Calu3 (cell line): ENCODE measurements around the gene FOXA2. TPM values are rescaled to one million over a fixed set of nuclear protein-coding genes. Genes with fewer than 3 reads are reported as not detected.

ENCODE experiments used
- BruUV-seq: library from RNA; stranded (reverse); fragments of 400-500 nt; replicated peaks from 2 replicates; lab custom pipeline; 2021; lab: Mats Ljungman, UMichigan
- CTCF ChIA-PET: fragments of 300-600 bp; sonication (Branson Sonifier 250); formaldehyde crosslinking; loops from one replicate; lab custom pipeline; 2022; ENCODE audit warnings: antibody characterized with exemption; lab: Charles Lee
- DNase-seq: peaks from one replicate; pipeline ENCODE4 v3.0.0; 2022
- H3K27ac Mint-ChIP-seq: one replicate; pipeline ENCODE4 v1.8.0; 2022; ENCODE audit warnings: mixed read lengths; ENCODE audit not compliant: unreplicated experiment
- H3K27me3 Mint-ChIP-seq: one replicate; pipeline ENCODE4 v1.8.0; 2022; ENCODE audit warnings: mixed read lengths; ENCODE audit not compliant: unreplicated experiment
- H3K36me3 Mint-ChIP-seq: one replicate; pipeline ENCODE4 v1.8.0; 2022; ENCODE audit warnings: mild to moderate bottlenecking, moderate library complexity, mixed read lengths; ENCODE audit not compliant: insufficient read depth, unreplicated experiment
- H3K4me1 Mint-ChIP-seq: one replicate; pipeline ENCODE4 v1.8.0; 2022; ENCODE audit warnings: mild to moderate bottlenecking, low read depth, mixed read lengths; ENCODE audit not compliant: unreplicated experiment
- H3K4me3 Mint-ChIP-seq: one replicate; pipeline ENCODE4 v1.8.0; 2022; ENCODE audit warnings: mild to moderate bottlenecking, low read depth, moderate library complexity, mixed read lengths; ENCODE audit not compliant: unreplicated experiment
- H3K9me3 Mint-ChIP-seq: one replicate; pipeline ENCODE4 v1.8.0; 2022; ENCODE audit warnings: low read depth, mixed read lengths; ENCODE audit not compliant: unreplicated experiment
- intact Hi-C: fragments of 100-400 bp; cut with micrococcal nuclease; formaldehyde crosslinking; loops from one replicate; pipeline ENCODE4 v1.10.0; 2022; ENCODE audit not compliant: unreplicated experiment
- total RNA-seq: library from RNA; stranded (reverse); gene quantifications from 2 replicates; pipeline ENCODE4 v1.2.3, GENCODE V29; 2022
- TF ChIP-seq, protein P1 (sequence below): fragments of 200-600 bp; IDR thresholded peaks from one replicate; pipeline ENCODE4 v1.8.0; 2022; ENCODE audit warnings: antibody characterized with exemption; ENCODE audit not compliant: unreplicated experiment

FOXA2 gene
- total RNA-seq, 1 experiment from 2014 or later, result 1.1 TPM

DNA sequence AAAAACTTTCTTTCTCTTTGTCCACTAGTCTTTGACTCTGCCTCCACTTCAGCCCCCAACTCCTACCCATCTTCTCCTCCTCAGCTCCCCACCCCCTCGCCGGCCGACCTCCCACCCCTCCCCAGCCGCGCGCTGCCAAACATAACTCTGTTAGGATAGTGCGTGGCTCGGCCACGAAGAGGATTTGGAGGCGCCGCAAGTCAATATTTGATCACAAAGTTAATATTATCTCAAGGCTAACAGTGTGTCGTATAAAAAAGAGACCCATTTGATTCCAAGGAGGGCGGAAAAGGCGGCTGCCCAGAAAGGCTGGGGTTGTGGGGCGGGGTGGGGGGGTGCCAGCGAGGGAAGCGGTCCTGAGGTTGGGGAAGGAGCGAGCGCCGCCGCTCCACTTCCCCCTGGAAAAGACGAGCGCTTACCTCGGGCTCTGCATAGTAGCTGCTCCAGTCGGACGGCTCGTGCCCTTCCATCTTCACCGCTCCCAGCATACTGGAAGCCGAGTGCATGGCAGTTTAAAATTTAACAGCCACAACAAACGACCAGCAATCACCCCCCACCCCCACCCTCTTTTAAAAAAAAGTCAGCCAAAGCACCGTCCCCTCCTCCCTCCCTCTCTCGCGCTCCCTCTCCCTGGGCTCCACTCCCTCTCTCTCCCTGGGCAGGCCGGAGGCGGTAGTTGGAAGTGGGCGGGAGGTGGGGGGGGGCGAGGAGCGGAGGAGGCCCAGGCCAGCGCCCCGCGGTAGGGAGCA lies 425 bp downstream of the FOXA2 start:
- Mint-ChIP-seq H3K27ac (no peak overlapping the region), H3K4me1 (no peaks in the 10 kb centered on the region), H3K27me3 (peaks cover 3% of the 10 kb centered on the region), H3K36me3 (peaks cover 6% of the 10 kb centered on the region), H3K4me3 (peak overlapping the region; percentile 72), H3K9me3 (no peaks in the 10 kb centered on the region)
- BruUV-seq, result no TSS peak
- CTCF ChIA-PET, result interaction anchor here (0.7 kb wide), 1 partner anchor 101 kb away, joined by 3 read pairs; no protein-coding TSS in a partner anchor
- intact Hi-C loops, result loop anchor here (2.0 kb wide), 1 partner anchor 101 kb away; no protein-coding TSS in a partner anchor
- TF ChIP-seq, protein P1, sequence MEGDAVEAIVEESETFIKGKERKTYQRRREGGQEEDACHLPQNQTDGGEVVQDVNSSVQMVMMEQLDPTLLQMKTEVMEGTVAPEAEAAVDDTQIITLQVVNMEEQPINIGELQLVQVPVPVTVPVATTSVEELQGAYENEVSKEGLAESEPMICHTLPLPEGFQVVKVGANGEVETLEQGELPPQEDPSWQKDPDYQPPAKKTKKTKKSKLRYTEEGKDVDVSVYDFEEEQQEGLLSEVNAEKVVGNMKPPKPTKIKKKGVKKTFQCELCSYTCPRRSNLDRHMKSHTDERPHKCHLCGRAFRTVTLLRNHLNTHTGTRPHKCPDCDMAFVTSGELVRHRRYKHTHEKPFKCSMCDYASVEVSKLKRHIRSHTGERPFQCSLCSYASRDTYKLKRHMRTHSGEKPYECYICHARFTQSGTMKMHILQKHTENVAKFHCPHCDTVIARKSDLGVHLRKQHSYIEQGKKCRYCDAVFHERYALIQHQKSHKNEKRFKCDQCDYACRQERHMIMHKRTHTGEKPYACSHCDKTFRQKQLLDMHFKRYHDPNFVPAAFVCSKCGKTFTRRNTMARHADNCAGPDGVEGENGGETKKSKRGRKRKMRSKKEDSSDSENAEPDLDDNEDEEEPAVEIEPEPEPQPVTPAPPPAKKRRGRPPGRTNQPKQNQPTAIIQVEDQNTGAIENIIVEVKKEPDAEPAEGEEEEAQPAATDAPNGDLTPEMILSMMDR, result no peak
- peak; percentile 18 for DNase-seq

DNA sequence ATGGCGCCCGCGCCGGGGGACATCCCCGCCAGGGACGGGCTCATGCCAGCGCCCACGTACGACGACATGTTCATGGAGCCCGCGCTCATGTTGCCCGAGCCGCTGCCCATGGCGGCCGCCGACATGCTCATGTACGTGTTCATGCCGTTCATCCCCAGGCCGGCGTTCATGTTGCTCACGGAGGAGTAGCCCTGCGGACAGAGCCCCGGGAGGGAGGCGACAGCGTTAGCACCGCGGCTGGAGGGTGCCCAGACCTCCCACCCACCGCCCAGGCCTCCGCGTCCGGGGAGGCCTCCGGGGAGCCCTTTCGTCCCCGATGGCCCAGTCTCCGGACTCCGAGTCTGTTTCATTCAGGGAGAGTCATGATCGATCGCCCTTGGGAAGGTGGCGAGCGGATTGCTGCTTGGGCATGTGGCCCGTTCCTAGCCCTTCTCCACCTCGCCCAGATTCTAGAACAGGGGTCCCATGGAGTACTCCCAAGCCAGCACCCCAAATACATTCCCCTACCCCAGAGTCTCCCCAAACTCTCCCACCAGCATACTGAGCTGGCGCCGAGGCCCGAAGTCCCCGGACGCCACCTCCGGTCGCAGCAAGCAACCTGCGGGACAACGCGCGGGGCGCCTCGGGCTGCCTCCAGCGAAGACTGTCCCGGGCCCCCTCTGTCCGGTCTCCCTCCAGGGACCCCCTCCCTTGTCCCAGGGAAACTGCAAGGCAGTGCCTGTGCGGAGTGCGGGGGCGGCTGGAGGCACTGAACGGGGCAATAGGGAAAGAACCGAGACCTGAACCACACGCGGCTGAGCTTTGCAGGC lies 1.2 kb downstream of the FOXA2 start:
- Mint-ChIP-seq H3K36me3 (peaks cover 6% of the 10 kb centered on the region), H3K27me3 (peaks cover 6% of the 10 kb centered on the region), H3K4me1 (no peaks in the 10 kb centered on the region), H3K9me3 (no peaks in the 10 kb centered on the region), H3K4me3 (peak overlapping the region; percentile 72), H3K27ac (no peak overlapping the region)
- TF ChIP-seq, protein P1, result no peak
- intact Hi-C loops, result no loop called here
- CTCF ChIA-PET, result no interaction called here
- DNase-seq, result peak; percentile 9
- BruUV-seq, result no TSS peak

DNA sequence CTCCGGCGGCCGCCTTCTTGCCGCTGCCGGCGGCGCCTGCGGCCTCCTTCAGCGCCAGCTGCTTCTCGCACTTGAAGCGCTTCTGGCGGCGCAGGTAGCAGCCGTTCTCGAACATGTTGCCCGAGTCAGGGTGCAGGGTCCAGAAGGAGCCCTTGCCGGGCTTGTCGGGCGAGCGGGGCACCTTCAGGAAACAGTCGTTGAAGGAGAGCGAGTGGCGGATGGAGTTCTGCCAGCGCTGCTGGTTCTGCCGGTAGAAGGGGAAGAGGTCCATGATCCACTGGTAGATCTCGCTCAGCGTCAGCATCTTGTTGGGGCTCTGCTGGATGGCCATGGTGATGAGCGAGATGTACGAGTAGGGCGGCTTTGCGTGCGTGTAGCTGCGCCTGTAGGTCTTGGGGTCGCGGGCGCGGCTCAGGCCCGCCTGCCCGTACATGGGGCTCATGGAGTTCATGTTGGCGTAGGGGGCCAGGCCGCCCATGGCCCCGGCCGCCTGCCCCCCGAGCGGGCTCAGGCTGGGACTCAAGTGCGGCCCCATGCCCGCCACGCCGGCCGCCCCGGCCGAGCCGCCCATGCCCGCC lies 1.9 kb downstream of the FOXA2 start:
- no TSS peak for BruUV-seq
- intact Hi-C loops, result no loop called here

More for the DNA sequence above, 1.9 kb downstream of the FOXA2 start:
- no peaks in the 10 kb centered on the region for H3K4me1 Mint-ChIP-seq
- TF ChIP-seq, protein P1, result no peak
- no peak overlapping the region for H3K27ac Mint-ChIP-seq
- H3K27me3 Mint-ChIP-seq, result peaks cover 12% of the 10 kb centered on the region
- no peak for DNase-seq
- H3K4me3 Mint-ChIP-seq, result no peak overlapping the region
- H3K9me3 Mint-ChIP-seq, result no peaks in the 10 kb centered on the region
- H3K36me3 Mint-ChIP-seq, result peaks cover 6% of the 10 kb centered on the region
- CTCF ChIA-PET, result no interaction called here
